GM18867 (cell line): ENCODE measurements around the gene FDXR.

ENCODE experiments used
- ATAC-seq: cut with Tn5 transposase; IDR thresholded peaks from one replicate; pipeline ENCODE4 v1.9.1; 2021; ENCODE audit warnings: mild to moderate bottlenecking, moderate library complexity; ENCODE audit not compliant: unreplicated experiment

The FDXR gene

DNA sequence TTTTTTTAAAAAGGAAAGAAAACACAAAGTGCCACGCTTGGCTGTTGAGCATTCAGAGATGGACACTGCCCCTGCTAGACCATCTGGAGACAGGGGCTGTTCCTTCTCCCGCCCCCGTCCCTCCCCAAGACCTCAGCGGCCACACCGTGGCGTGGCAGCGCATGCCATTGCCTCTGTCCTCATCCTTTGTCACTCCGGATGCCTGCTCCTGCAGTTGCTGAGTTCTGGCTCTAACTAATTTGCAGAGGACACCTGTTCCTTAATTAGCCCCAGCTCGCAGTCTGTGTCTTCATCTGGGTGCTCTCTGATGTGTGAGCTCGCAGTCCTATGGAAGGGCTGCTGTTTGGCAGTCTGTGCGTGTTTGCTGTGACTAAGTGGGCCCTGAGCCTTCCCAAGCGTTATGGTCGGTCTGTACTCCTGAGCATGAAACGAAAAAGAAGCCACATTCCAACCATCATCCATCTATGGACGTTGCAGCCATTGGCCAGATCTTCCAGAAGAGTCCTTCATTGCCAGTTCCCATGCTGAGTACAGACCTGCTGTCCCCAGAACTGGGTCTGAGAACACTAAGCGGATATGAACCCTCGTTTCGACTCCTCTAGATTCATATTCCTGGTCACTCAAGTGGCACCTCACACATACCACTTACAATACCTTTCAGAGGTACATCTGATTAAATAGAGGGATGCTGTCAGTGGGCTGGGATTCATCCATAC lies 55.7 kb downstream of the FDXR start:
- no peak for ATAC-seq

DNA sequence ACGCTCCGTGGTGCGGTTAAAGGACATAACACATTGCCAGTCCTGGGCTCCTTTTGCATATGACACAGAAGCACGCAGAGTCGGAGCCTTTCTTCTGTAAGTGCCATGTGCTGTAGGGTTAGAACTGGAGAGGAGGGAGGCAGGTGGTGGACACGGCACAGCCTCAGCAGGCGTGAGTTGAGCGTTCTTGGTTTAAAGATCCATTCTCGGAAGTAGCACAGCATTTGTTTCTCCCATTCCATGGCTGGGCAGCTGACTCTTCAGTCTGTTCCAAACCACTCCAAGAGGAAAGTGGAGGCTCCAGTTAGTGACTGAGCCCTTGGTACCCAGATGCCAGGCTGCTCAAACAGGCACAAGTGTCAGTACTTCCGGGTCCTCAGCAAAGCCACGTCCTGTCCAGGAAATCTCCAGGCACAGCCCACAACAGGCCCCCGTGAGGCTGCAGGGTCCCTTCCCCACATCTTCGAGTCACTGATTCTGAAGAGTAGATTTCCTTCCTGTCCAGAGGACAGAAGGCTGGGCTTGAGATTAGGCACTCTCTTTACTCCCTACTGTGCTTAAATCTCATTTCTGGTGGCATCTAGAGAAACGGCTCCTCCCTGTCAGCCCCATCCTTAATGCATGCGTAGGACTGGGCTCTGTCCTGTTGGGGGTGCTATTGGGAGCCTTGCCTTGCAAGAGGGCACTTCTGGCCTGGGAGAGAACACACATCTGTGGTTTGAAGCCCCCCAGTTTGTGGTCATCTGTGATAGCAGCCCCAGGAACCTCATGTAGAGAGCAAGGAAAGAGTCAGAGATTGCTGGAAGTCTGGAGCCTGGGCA lies 57.0 kb downstream of the FDXR start:
- no peak for ATAC-seq

DNA sequence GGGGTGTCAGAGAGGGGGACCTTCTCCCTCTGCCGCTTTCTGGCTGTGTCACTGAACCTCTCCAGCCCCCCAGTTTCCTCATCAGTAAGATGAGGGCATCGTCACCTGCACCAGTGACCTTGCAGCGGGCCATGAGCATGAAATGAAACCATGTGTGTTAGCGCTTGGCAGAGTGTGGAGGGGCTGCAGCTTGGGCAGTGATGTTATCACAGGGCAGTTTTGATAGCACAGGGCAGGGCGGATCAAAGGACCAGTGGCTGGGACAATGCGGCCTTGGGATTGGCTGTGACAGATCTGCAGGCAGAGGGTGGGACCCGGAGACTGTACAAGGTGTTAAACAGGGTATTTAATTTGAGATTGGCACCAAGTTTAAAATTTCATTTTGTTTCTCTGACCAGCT lies 57.7 kb downstream of the FDXR start:
- ATAC-seq: no peak

GRCh38 chr17:74814453-74814852 lies 58.3 kb downstream of the FDXR start:
- ATAC-seq: no peak
